ENCODE results near the gene FOCAD.

DNA sequence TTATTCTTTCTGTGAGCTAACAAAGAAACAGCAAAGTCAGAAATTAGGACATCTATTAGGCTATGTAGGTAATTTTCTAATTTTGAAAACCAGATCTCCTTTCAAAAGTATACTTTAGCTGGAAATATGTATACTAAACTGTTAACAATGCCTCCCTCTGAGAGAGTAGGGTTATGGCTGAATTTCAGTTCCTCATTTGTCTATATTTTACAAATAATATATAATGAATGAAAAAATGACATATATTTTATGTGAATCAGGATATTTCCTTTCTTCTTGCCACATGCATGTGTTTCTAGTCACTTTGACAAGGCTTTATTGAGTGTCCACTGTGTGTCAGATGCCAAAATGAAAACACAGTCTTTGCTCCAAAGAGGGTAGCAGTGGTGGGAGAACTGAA, 331.9 kb downstream of the FOCAD start:
- TF ChIP-seq, protein P1, sequence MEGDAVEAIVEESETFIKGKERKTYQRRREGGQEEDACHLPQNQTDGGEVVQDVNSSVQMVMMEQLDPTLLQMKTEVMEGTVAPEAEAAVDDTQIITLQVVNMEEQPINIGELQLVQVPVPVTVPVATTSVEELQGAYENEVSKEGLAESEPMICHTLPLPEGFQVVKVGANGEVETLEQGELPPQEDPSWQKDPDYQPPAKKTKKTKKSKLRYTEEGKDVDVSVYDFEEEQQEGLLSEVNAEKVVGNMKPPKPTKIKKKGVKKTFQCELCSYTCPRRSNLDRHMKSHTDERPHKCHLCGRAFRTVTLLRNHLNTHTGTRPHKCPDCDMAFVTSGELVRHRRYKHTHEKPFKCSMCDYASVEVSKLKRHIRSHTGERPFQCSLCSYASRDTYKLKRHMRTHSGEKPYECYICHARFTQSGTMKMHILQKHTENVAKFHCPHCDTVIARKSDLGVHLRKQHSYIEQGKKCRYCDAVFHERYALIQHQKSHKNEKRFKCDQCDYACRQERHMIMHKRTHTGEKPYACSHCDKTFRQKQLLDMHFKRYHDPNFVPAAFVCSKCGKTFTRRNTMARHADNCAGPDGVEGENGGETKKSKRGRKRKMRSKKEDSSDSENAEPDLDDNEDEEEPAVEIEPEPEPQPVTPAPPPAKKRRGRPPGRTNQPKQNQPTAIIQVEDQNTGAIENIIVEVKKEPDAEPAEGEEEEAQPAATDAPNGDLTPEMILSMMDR (IDR thresholded peaks at IDR 0.05) = no peak
- TF ChIP-seq POLR2A (IDR thresholded peaks at IDR 0.05) = no peak
